Hematopoietic multipotent progenitor cell treated with erythropoietin and hydrocortisone succinate and interleukin-3 and kit ligand, for 4 days (in vitro differentiated cells): Measurements from ENCODE around the gene IRF1.
"Not testable (repeated sequence)": the region's sequence is repeated elsewhere in the genome, so short reads cannot be mapped to it uniquely, and the experiment has no call there.

Experiments
- DNase-seq: peaks from one replicate; pipeline ENCODE4 v3.0.0-alpha.2; 2015

Gene IRF1

GRCh38 chr5:132459983-132460838 lies 30.4 kb downstream of the IRF1 start:
- DNase-seq, result peak; percentile 81

DNA sequence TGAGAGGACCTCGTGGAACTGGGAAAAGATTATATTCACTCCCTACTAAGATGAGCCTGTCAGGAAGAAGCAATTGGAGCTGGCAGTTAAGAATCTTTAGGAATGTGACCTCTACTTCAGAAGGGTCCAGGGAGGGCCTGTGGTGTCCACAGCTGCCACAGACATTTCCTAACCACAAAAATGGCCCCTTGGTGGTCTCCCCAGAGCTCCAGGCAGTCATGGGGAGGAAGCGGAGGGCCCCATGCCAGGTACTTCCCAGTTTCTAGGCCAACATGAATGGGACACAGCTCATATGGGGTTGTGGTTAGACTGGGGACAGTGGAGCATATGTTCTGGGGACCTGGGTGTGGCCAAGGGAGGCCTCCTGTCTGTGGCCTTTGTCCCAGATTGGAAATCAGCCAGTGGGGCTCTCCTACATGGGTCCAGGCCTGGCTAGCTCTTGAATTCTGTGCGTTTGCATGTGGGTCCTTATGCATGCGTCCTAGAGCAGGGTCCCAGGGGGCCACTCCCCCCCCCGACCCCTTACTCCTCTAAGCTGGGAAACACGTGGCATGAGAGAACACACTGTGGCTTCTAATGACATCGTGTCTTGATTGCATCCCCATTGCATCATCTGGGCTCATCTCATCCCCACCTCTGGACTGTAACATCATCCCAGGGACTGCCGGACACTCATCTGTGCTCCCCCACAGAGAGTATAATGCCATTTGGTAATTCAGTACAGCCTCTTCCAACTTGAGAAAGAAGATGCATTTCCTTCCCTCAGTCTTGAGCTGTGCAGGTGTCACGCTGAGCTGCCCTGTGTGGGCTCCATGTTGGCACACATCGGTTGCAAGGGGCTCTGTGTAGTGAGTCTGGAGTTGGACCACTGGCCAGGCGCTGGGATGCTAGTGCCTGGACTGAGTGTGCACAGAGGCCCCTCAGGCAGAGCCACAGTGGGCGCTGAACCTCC lies 31.3 kb downstream of the IRF1 start:
- DNase-seq, result peak; percentile 59

- DNase-seq, result no peak
Observed at GRCh38 chr5:132458651-132459030, 31.9 kb downstream of the IRF1 start.

DNA sequence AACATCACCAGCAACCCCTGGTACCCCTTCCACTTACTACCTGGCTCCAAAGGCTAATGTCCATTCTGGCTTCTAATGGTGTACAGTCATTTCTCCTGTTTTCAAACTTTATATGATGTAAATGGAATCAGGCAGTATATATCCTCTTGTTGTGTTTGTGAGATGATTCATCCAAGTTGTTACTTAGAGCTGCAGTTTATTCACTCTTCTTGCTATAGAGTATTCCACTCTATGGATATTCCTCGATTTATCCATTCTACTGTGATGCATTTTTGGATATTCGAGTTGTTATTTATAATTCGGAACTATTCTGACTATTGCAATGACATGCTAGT lies 32.4 kb downstream of the IRF1 start:
- DNase-seq, result no peak

DNA sequence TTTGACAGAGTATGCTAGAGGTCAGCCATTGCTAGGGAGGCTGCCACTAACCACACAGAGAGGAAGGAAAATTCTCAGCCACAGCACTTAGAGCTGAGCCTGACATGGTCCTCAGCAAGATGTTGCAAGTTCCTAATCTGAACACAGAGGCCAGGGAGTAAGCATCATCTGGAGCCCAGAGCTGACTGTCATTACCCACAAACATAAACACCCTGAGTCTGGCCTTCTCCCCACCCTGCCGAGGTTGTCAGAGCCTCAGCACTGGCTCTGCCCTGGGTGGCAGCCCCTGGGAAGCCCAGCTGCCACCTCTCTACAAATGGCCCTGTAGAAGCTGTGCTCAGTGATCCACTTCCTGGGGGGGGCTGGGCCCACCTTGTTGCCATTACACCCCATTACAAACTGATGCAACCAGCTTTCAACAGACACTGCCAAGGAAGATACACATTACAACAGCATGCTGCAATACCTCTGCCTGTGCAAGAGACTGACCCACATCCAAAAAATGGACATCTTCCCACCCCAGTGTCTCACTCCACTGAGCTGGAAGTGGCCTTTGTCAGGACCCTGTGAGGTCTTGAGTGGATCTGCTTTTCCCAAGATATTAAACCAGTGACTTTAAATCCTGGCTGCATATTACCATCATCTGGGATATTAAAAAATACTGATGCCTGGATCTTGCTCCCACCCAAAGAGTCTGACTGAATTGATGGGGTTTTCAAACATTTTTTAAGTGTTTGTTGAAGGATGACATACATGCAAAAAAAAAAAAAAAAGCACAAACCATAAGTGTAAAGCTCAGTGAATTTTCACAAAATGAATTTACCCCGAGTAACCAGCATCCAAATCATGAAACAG lies 33.0 kb downstream of the IRF1 start:
- peak; percentile 82 for DNase-seq

DNA sequence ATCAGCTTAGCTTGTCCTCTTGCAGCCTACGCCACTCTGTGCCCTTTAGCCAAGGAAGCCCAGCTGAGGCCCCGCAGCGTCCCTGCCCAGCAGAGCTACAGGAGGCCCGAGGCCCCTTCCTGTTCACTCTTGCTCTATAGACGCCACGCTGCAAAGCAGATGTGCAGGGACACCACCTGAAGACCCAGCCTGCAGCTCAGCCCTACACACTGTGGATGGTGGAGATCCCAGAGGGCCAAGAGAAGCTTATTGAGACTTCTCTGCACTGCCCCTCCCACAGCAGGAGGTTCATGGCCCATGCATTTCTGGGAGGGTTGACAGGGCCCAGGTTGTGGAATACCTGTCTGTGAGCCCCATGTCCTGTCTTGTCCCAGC lies 33.6 kb downstream of the IRF1 start:
- DNase-seq, result no peak

DNA sequence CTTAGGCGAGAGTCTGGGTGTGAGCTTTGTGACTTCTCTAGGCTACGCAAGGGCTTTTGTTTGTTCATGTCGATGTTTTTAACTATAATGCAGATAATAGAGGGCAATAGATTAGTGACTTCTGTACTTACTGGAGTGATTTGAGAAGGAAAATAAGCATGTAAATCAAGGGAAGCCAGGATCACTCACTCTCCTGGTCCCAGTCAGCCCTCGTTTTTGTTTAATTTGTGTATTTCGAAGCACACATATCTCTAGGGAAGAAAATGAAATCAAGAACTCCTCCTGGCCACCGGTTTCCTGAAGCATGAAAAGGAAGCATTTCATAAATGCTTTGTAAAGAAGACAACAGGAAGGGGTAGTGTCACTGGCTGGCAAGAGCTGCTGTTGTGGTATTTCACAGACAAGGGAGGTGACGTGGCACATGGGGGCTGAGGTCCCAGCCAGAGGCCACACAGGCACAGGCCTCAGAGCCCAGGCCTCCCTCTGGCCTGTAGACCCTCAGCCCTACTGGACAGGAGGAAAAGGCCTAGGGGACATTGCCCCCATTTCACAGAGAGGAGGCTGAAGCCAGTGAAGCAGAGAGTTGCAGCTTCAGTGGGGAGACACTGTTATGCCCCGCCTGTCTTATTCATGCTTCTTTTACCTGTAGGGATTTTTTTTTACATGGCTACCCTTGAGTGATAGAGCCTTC lies 34.1 kb downstream of the IRF1 start:
- DNase-seq, result peak; percentile 90

DNA sequence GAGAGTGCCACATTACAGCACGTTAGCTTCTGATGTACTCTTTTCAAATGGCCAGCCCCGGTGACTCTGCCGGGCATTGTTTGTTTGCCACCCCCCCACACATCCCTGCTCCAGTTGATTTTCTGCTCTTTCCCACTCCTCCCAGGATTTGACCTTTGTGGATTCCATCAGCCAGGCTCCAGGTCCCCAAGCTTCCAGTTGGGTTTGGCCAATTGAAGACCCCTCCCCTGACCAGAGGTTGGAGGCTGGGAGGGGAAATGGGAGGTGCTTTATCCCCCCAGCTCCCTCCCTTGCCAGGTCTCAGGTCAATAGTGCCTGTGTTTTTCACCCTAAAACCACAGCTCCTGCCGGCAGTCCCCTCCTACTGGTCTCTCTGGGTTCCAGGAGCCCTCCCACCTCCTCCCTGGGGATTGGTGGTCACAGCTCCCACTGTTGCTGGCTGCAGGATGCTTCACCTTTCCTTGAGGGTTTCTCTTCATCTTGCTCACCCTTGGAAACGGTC lies 34.9 kb downstream of the IRF1 start:
- no peak for DNase-seq

- peak; percentile 53 for DNase-seq
Observed at GRCh38 chr5:132454361-132454760, 36.2 kb downstream of the IRF1 start.

GRCh38 chr5:132451387-132451786 lies 39.2 kb downstream of the IRF1 start:
- no peak for DNase-seq

DNA sequence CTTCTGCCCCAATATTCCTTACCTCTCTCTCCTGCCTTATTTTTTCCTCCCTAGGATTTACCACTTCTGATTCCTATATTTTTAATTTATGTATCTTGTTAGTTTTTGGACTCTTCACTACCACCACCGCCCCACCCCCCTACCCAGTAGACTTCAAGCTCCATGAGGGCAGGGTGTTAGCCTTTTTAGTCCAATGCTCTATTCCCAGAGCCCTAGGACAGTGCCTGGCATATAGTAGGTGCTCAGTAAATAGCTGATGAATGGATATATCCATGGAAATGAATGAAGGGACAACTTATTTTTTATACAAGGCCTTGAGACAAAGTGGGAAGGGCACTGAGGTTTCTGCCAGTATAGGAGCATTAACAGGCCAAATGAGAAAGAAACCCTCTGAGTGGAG lies 41.5 kb downstream of the IRF1 start:
- no peak for DNase-seq

GRCh38 chr5:132447196-132447595 lies 43.4 kb downstream of the IRF1 start:
- no peak for DNase-seq

DNA sequence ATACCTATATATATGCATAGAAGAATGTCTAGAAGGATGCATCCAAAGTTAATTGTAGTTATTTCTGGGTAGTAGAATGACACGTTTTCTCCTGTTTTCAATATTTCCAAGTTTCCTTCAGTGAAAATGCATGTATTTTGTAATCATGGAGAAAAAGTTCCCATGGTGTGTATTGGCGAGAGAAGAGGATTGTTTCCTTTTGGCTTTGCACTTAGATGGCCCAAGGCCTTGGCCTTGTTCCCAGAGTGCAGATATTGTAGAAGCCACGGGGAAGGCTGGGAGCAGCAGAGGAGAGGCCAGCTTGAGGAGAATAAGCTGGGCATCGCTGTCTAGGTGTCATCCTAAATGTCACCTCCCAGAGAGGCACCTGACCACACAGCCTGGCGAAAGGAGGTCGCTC lies 44.0 kb downstream of the IRF1 start:
- no peak for DNase-seq

- no peak for DNase-seq
Observed at GRCh38 chr5:132445930-132446329, 44.6 kb downstream of the IRF1 start.

DNA sequence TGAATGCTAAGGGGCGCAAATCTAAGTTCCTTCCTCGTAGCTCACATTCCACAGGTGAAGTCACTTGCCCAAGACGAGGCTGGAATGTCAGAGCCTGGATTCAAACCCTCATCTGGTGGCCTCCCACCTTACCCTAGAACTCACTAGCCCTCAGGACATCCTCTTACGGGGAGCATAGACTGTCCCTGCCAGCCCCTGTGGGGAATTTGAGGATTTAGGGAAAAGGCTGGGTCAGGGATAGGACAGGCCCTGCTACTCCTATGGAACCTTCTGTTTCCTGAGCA lies 45.0 kb downstream of the IRF1 start:
- DNase-seq, result no peak

DNA sequence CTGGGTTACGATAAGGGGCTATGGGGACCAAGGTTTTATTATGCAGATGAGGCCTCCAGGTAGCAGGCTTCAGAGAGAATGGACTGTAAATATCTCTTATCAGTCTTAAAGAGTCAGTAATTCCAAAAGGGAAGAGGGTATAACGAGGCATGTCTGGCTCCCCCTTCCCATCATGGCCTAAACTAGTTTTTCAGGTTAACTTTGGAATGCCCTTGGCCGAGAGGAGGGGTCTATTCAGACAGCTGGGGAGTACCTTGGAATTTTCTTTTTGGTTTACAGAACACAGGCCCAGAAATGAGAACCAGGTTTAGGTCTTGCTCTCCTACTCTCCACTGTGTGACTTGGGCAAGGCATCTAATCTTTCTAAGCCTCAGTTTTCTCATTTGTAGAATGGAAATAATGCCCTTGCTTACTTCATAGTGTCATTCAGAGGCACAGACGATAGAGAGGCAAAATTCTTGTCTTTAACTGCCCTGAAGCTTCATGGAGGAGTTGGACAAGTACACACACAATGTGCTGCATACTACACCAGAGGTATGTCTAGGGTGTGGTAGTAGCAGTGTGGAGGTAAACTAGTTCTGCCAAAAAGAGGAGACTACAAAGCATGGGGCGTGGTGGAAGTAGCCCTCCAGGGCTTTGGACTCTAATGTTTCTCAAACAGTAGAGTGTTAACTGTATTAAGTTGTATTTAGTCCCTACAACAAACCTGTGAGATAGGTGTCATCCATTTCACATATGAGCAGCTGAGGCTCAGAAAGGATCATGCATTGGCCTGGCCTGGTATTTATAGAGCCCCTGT lies 45.5 kb downstream of the IRF1 start:
- DNase-seq, result no peak

GRCh38 chr5:132444061-132444460 lies 46.5 kb downstream of the IRF1 start:
- no peak for DNase-seq

DNA sequence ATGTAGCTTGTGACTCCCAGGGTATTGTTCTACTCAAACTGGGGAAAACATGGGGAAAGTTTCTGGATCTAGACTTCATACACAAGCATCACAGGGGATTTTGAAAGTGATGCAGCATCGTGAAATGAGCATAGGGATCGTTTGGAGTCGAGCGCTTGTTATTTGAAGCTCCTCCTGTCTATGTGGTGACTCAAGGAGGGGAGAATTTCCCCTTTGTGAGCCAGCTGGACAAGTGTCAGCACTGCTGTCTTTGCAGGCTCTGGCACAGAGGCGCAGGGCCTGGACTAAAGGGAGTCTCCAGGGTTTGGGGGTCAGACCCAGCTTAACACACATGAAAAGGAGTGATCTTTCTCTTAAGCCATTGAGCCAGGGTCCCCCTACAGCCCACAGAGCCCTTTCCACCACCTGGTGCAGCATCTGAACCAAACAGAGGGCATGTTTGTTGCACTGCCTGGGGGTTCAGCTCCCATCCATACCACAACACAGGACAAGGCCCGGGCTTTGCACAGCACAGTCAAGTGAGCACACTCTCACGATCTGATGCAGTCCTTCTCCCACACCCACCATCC lies 51.0 kb downstream of the IRF1 start:
- no peak for DNase-seq

DNA sequence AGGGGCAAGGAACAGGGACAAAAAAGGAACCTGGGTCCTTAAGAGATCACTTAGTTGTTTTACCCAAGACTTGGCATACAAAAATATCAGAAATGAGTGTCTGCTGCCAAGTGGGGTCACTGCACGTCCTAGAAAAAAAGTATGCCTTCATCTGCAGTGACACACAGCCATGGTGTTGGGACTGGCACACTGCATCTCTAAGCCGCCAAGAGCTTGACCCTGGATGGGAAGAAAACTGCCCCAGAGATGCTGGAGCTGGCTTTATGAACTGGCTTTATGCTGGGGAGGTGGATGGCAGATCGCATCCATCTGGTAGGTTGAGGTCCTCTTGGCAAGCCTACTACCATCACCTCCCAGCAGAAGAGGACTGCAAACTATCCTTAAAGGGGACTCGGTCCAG lies 51.7 kb downstream of the IRF1 start:
- peak; percentile 57 for DNase-seq

DNA sequence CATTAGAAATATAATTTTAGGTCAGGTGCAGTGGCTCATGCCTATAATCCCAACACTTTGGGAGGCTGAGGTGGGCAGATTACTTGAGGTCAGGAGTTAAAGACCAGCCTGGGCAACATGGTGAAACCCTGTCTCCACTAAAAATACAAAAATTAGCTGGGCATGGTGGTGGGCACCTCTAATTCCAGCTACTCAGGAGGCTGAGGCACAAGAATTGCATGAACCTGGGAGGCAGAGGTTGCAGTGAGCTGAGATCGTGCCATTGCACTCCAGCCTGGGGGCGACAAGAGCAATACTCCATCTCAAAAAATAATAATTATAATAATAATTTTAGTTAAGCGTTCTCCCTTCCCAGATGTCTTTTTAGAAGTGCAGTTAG lies 52.3 kb downstream of the IRF1 start:
- DNase-seq, result not testable (repeated sequence)

DNA sequence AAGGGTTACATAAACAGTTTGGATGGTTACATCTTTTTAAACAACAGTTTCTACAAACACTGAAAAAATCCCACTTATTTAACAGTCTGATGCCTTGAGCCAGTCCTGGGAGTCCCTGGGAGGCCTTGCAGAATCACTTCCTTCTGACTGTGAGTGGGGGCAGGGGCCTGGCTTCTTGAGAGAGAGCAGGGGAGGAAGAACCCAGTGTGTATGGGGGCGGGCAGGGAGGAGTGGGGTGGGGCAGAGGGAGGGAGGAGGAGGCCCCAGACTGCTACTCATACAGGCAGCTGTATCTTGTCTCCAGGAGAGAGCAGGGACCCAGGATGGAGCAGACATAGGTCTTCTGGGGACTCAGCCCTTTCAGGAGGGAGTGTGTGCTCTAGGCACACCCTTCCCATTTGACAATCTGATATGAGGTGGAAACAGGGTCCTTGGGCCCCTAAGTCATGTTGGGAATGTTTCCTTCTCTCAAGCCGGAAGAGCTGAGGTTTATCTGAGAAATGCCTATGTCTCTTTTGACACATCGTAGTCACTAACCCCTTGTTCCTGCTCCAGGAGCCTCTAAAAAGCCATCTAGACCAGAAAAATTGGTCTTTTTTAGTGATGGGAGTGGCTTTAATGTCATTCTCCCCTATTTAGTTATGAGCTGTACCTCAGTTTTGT lies 52.8 kb downstream of the IRF1 start:
- DNase-seq, result peak; percentile 86
